Heart right ventricle (tissue), 16 donors: ENCODE measurements around the gene TRAPPC10. TPM values are rescaled to one million over a fixed set of nuclear protein-coding genes. Genes with fewer than 3 reads are reported as not detected.

Experiments used
- ATAC-seq, 8 donors: fragments of 200-7000 bp; cut with Tn5 transposase; one replicate each; pipeline ENCODE4 v1.9.1; 2020; ENCODE audit warnings: mild to moderate bottlenecking in 8 of 8, moderate library complexity in 8 of 8, moderate number of reproducible peaks in 1 of 8
- DNase-seq, 2 donors: peaks; one replicate each; pipeline ENCODE4 v3.0.0-alpha.2; 2020
- H3K27ac ChIP-seq, 10 donors: fragments of 200-600 bp; sonication (generic) in 2 of 10; one replicate each; pipeline versions ENCODE4 v1.5.0 to v1.8.0; 2020 to 2022; ENCODE audit warnings: mild to moderate bottlenecking in 3 of 10
- H3K27me3 ChIP-seq, 7 donors: fragments of 200-600 bp; one replicate each; pipeline ENCODE4 v1.8.0; 2021 to 2022; ENCODE audit warnings: mild to moderate bottlenecking in 2 of 7
- H3K36me3 ChIP-seq, 9 donors: fragments of 200-600 bp; sonication (generic) in 1 of 9; one replicate each; pipeline versions ENCODE4 v1.5.0 to v1.8.0; 2020 to 2022; ENCODE audit warnings: mild to moderate bottlenecking in 2 of 9
- H3K4me1 ChIP-seq, 9 donors: fragments of 200-600 bp; sonication (generic) in 1 of 9; one replicate each; pipeline versions ENCODE4 v1.5.0 to v1.8.0; 2020 to 2022; ENCODE audit warnings: mild to moderate bottlenecking in 4 of 9
- H3K4me3 ChIP-seq, 10 donors: fragments of 200-600 bp; sonication (generic) in 2 of 10; one replicate each; pipeline versions ENCODE4 v1.5.0 to v1.8.0; 2020 to 2022; ENCODE audit warnings: mild to moderate bottlenecking in 7 of 10, moderate library complexity in 2 of 10
- H3K9me3 ChIP-seq, 11 donors: fragments of 200-600 bp in 10 of 11; sonication (generic) in 2 of 11; one replicate each; pipeline versions ENCODE4 v1.5.0 to v1.8.0; 2013 to 2022; ENCODE audit warnings: mild to moderate bottlenecking in 2 of 11, control low read depth in 1 of 11, moderate library complexity in 1 of 11
- CTCF ChIP-seq, 9 donors: fragments of 200-600 bp; sonication (generic) in 2 of 9; IDR thresholded peaks; one replicate each; pipeline versions ENCODE4 v1.5.0 to v1.8.0; 2021 to 2022; ENCODE audit warnings: antibody characterized with exemption in 9 of 9, mild to moderate bottlenecking in 5 of 9, moderate library complexity in 1 of 9
- WGBS, 2 donors: extraction: QIAGEN DNeasy Blood & Tissue Kit; methylation state at CpG; one replicate each; pipeline ENCODE4 v1.1.7; 2013; ENCODE audit warnings: inconsistent platforms in 1 of 2; 5-methylcytosine and 5-hydroxymethylcytosine counted together
- intact Hi-C, 10 donors: fragments of 100-400 bp; cut with DNase I; formaldehyde crosslinking; loops; one replicate each; pipeline versions ENCODE4 v1.11.1 to v1.14.2; 2022
- polyA plus RNA-seq, 2 donors: library from polyadenylated mRNA; stranded (reverse); fragments of 200-250 nt; gene quantifications; one replicate each; pipeline ENCODE4 v1.2.3, GENCODE V29; 2013
- total RNA-seq, 10 donors: library from RNA; stranded (reverse); fragmentation: NEBNext Ultra II Directional in 3 of 10; extraction: Animal tissue kit (Norgen Biotek cat#: 25700) in 3 of 10; gene quantifications; one replicate each; pipeline versions ENCODE4 v1.2.1 to v1.2.4, GENCODE V29; 2021 to 2023
- donor health status: Arrhythmogenic right ventricular cardiomyopathy.
- donor health status: ischemic (EF 13 %, LVEDD 7.1; RV severe dilation, severe dysfunction).
- donor health status: healthy with polysubstance abuse.
- donor health status: DM: no; HTN: yes; CAD: no.
- donor health status: DM: no; HTN: no; CAD: no.
- donor health status: ischemic (EF 25% LVEDD 6.9; RV normal size, moderate dysfunction).
- donor health status: ischemic (EF 25% LVEDD 5.7; RV mildly dilated, moderate dysfunction).
- donor health status: healthy.
- donor health status: DM: yes; HTN: yes; CAD: no.
- donor health status: Ischemic cardiomyopathy.
- donor health status: ischemic (EF 35%, LVEDD 5.7; RV mildly dilated, moderate dysfunction).
- donor health status: nonischemic (EF 11% LVEDD 7.7; RV severe dilation, severe dysfunction).
- donor health status: DM: yes; HTN: yes; CAD: no.
- donor health status: PGD.
- donor health status: ischemic (EF 29% LVEDD 5.4; RV normal size, mild dysfunction).
- donor health status: nonischemic (EF 23%, LVEDD 6.1; RV moderate dilation, normal function).

TRAPPC10 gene
- total and polyA plus RNA-seq, 12 donors: 4.7 to 26.2 (median 19.4) TPM

DNA sequence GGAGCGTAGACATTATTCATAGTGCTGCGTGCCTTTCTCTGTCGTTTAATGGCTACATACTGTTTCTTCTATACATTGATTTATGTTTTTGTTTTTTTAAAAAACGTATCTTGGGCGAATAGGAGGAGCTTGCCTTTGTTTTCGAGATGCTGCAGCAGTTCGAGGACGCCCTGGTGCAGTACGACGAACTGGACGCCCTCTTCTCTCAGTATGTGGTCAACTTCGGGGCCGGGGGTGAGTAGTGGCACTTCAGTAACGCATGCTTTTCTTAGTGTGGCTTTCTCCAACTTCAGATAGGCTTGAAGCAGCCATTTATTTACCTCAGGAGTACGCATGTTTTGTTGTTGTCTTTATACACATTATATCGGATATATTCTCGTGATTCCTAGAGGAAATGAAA, 46.9 kb downstream of the TRAPPC10 start:
- intact Hi-C loops: loop anchor here in 1 of 10 donors (10.0 kb wide), 2 partner anchors 54 to 244 kb away; no protein-coding TSS in a partner anchor
- DNase-seq: no peak

GRCh38 chr21:44059710-44060109, 47.6 kb downstream of the TRAPPC10 start:
- no peak for ATAC-seq

More for the DNA sequence above, 46.9 kb downstream of the TRAPPC10 start:
- no peak overlapping the region for H3K4me3 ChIP-seq
- H3K4me1 ChIP-seq: peaks cover 0 to 12% (median 0%) of the 10 kb centered on the region in 9 donors
- peaks cover 0 to 96% (median 21%) of the 10 kb centered on the region in 9 donors for H3K36me3 ChIP-seq
- no peak for TF ChIP-seq CTCF (IDR thresholded peaks at IDR 0.05)
- H3K27me3 ChIP-seq: no peaks in the 10 kb centered on the region
- no peak overlapping the region for H3K27ac ChIP-seq
- 93 to 95% methylated on average over 17 of the region's 17 CpGs for WGBS, 2 donors
- no peak for ATAC-seq
- no peaks in the 10 kb centered on the region for H3K9me3 ChIP-seq

DNA sequence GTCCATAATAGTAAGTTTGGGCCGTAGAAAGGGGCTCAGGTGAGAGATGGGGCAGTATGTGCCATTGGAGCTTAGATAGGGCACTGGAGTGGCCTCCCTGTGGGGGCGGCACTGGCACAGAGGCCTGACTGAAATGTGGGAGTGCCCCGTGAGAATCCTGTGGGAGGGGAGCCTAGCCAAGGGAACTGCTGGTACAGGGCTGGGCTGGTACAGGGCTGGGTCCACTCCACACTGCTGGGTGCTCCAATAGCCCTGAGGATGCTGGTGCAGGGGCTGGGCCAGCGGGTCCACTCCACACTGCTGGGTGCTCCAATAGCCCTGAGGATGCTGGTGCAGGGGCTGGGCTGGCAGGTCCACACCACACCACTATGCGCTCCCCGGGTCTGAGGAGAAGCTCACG, 50.3 kb downstream of the TRAPPC10 start:
- Histone ChIP-seq H3K4me3 (no peak overlapping the region), H3K4me1 (peaks cover 0 to 12% (median 0%) of the 10 kb centered on the region in 9 donors), H3K9me3 (no peaks in the 10 kb centered on the region), H3K36me3 (peaks cover 0 to 99% (median 33%) of the 10 kb centered on the region in 9 donors), H3K27me3 (no peaks in the 10 kb centered on the region), H3K27ac (no peak overlapping the region)
- ATAC-seq (peak in 1 of 8 donors; percentile 54), DNase-seq (no peak)
- TF ChIP-seq CTCF (IDR thresholded peaks at IDR 0.05): no peak
- intact Hi-C loops: no loop called here
- WGBS, 2 donors: 93 to 96% methylated on average over 7 of the region's 7 CpGs

More at GRCh38 chr21:44059710-44060109, 47.6 kb downstream of the TRAPPC10 start:
- WGBS, 2 donors: 78 to 83% methylated on average over 4 of the region's 4 CpGs
- Histone ChIP-seq H3K27ac (no peak overlapping the region), H3K4me1 (peaks cover 0 to 8% (median 0%) of the 10 kb centered on the region in 9 donors), H3K36me3 (peaks cover 0 to 96% (median 25%) of the 10 kb centered on the region in 9 donors), H3K4me3 (no peak overlapping the region), H3K27me3 (no peaks in the 10 kb centered on the region), H3K9me3 (no peaks in the 10 kb centered on the region)
- no peak for TF ChIP-seq CTCF (IDR thresholded peaks at IDR 0.05)
- intact Hi-C loops: loop anchor here in 1 of 10 donors (10.0 kb wide), 2 partner anchors 55 to 245 kb away; no protein-coding TSS in a partner anchor
- DNase-seq: no peak

- H3K27me3 ChIP-seq: no peaks in the 10 kb centered on the region
- H3K4me3 ChIP-seq: no peak overlapping the region
- H3K9me3 ChIP-seq: no peaks in the 10 kb centered on the region
- H3K36me3 ChIP-seq: peaks cover 0 to 98% (median 33%) of the 10 kb centered on the region in 9 donors
- 91 to 96% methylated on average over 19 of the region's 19 CpGs for WGBS, 2 donors
- no peak overlapping the region for H3K27ac ChIP-seq
- TF ChIP-seq CTCF (IDR thresholded peaks at IDR 0.05): no peak
- no peak for DNase-seq
- intact Hi-C loops: no loop called here
- no peak for ATAC-seq
- H3K4me1 ChIP-seq: peaks cover 0 to 12% (median 0%) of the 10 kb centered on the region in 9 donors
These were observed 51.2 kb downstream of the TRAPPC10 start for GRCh38 chr21:44063151-44063912.
